Ovary (tissue), 9 donors: ENCODE measurements around the gene SNX9. TPM values are rescaled to one million over a fixed set of nuclear protein-coding genes. Genes with fewer than 3 reads are reported as not detected.
"Not testable (repeated sequence)": the region's sequence is repeated elsewhere in the genome, so short reads cannot be mapped to it uniquely, and the experiment has no call there.

Experiments
- DNase-seq, 5 donors: peaks; one replicate each; pipeline ENCODE4 v3.0.0-alpha.2; 2019 to 2020
- H3K27ac ChIP-seq, 2 donors: fragments of 200-600 bp; one replicate each; pipeline versions ENCODE4 v1.5.1 to v1.8.0; 2019 to 2022
- H3K27me3 ChIP-seq: fragments of 200-600 bp; one replicate; pipeline ENCODE4 v1.8.0; 2022
- H3K36me3 ChIP-seq: fragments of 200-600 bp; sonication (generic); one replicate; pipeline ENCODE4 v1.5.1; 2019
- H3K4me1 ChIP-seq: one replicate; pipeline ENCODE4 v1.8.1; 2013; ENCODE audit warnings: mild to moderate bottlenecking, moderate library complexity; ENCODE audit not compliant: insufficient read depth
- H3K4me3 ChIP-seq: fragments of 200-600 bp; sonication (generic); one replicate; pipeline ENCODE4 v1.5.1; 2017
- H3K9me3 ChIP-seq, 2 donors: fragments of 200-600 bp in 1 of 2; sonication (generic) in 1 of 2; one replicate each; pipeline versions ENCODE4 v1.5.1 to v1.8.1; 2013 to 2019; ENCODE audit warnings: mild to moderate bottlenecking in 1 of 2, moderate library complexity in 1 of 2
- CTCF ChIP-seq, 3 donors: fragments of 450-650 bp in 2 of 3; fragments of 200-600 bp in 1 of 3; IDR thresholded peaks; one replicate each; pipeline versions ENCODE4 v1.5.1 to v1.8.0; 2016 to 2022; ENCODE audit warnings: antibody characterized with exemption in 3 of 3, mild to moderate bottlenecking in 1 of 3
- EP300 ChIP-seq: sonication (generic); formaldehyde crosslinking; IDR thresholded peaks from one replicate; pipeline ENCODE4 v1.6.1; 2017; ENCODE audit warnings: antibody characterized with exemption
- POLR2A ChIP-seq: fragments of 450-650 bp; IDR thresholded peaks from one replicate; pipeline ENCODE4 v1.6.1; 2017; ENCODE audit warnings: antibody characterized with exemption, mild to moderate bottlenecking, moderate library complexity
- WGBS, 3 donors: extraction: QIAGEN DNeasy Blood & Tissue Kit in 1 of 3; methylation state at CpG; one replicate each; pipeline versions ENCODE4 v1.1.5 to v1.1.7; 2013 to 2017; 5-methylcytosine and 5-hydroxymethylcytosine counted together
- intact Hi-C, 4 donors: fragments of 100-400 bp; cut with DNase I; formaldehyde crosslinking; loops; one replicate each; pipeline versions ENCODE4 v1.11.0 to v1.15.1; 2022 to 2023
- polyA plus RNA-seq, 2 donors: library from polyadenylated mRNA; stranded (reverse); fragments of 200-250 nt in 1 of 2; fragments of 350-450 nt in 1 of 2; fragmentation: Illumina TruSeq in 1 of 2; extraction: RNeasy Lipid Tissue Mini Kit (QIAGEN cat#74804) in 1 of 2; gene quantifications; one replicate each; pipeline ENCODE4 v1.2.3, GENCODE V29; 2013 to 2014
- total RNA-seq, 7 donors: library from RNA; depleted of rRNA in 2 of 7; stranded (reverse); fragments of >200 nt in 2 of 7; fragmentation: NEBNext Ultra II Directional in 3 of 7; extraction: Animal tissue kit (Norgen Biotek cat#: 25700) in 3 of 7; gene quantifications; one replicate each; pipeline versions ENCODE4 v1.1.0 to v1.2.4, GENCODE V29; 2016 to 2023
- donor health status: DM: no; HTN: no; CAD: no; lungs with moderate emphysema.
- donor health status: DM: no; HTN: no; CAD: no.
- donor health status: Bipolar disorder and iron deficiency.
- donor health status: DM: yes; HTN: yes; CAD: no.
- donor health status: DM: no; HTN: no; CAD: no.
- donor health status: DM: yes; HTN: yes; CAD: no.

Gene SNX9
- total and polyA plus RNA-seq, 9 donors = 31.2 to 48.0 (median 38.7) TPM

GRCh38 chr6:157790548-157791160 is 32.4 kb upstream of the SNX9 start:
- Histone ChIP-seq H3K4me1 (no peaks in the 10 kb centered on the region), H3K4me3 (no peak overlapping the region), H3K27me3 (no peaks in the 10 kb centered on the region), H3K27ac (no peak overlapping the region), H3K36me3 (no peaks in the 10 kb centered on the region), H3K9me3 (no peaks in the 10 kb centered on the region)
- 34 to 39% (median 38%) methylated on average over 4 of the region's 4 CpGs for WGBS, 3 donors
- DNase-seq = no peak
- TF ChIP-seq EP300 (no peak), POLR2A (no peak), CTCF (IDR thresholded peaks at IDR 0.05) (no peak)
- intact Hi-C loops = no loop called here

GRCh38 chr6:157791450-157791849 is 31.6 kb upstream of the SNX9 start:
- WGBS, 3 donors = 66 to 88% (median 79%) methylated on average over 2 of the region's 2 CpGs
- no peaks in the 10 kb centered on the region for H3K9me3 ChIP-seq
- no peaks in the 10 kb centered on the region for H3K36me3 ChIP-seq
- no peak for TF ChIP-seq EP300
- no peak for TF ChIP-seq POLR2A
- TF ChIP-seq CTCF (IDR thresholded peaks at IDR 0.05) = no peak
- no peaks in the 10 kb centered on the region for H3K4me1 ChIP-seq
- H3K27ac ChIP-seq = no peak overlapping the region
- no peak for DNase-seq
- H3K4me3 ChIP-seq = no peak overlapping the region
- intact Hi-C loops = no loop called here
- no peaks in the 10 kb centered on the region for H3K27me3 ChIP-seq

- no peaks in the 10 kb centered on the region for H3K4me1 ChIP-seq
- no peaks in the 10 kb centered on the region for H3K36me3 ChIP-seq
- WGBS, 3 donors = 78 to 90% (median 83%) methylated on average over 2 of the region's 2 CpGs
- H3K27ac ChIP-seq = no peak overlapping the region
- no peak for DNase-seq
- no peaks in the 10 kb centered on the region for H3K9me3 ChIP-seq
- intact Hi-C loops = no loop called here
- H3K27me3 ChIP-seq = no peaks in the 10 kb centered on the region
- H3K4me3 ChIP-seq = no peak overlapping the region
- TF ChIP-seq EP300 (no peak), POLR2A (no peak), CTCF (IDR thresholded peaks at IDR 0.05) (no peak)
Observed at GRCh38 chr6:157792671-157793070, 30.4 kb upstream of the SNX9 start.

GRCh38 chr6:157794012-157794411 is 29.0 kb upstream of the SNX9 start:
- 86 to 89% (median 88%) methylated on average over 5 of the region's 5 CpGs for WGBS, 3 donors
- H3K4me3 ChIP-seq, H3K4me1 ChIP-seq, H3K27ac ChIP-seq, intact Hi-C loops, H3K27me3 ChIP-seq, H3K9me3 ChIP-seq, DNase-seq, H3K36me3 ChIP-seq: not testable (repeated sequence)

GRCh38 chr6:157795841-157796240 is 27.2 kb upstream of the SNX9 start:
- H3K4me1 ChIP-seq = no peaks in the 10 kb centered on the region
- intact Hi-C loops = no loop called here
- no peak for DNase-seq
- no peaks in the 10 kb centered on the region for H3K27me3 ChIP-seq
- H3K27ac ChIP-seq = no peak overlapping the region
- TF ChIP-seq EP300 (no peak), CTCF (IDR thresholded peaks at IDR 0.05) (no peak), POLR2A (no peak)
- no peak overlapping the region for H3K4me3 ChIP-seq
- no peaks in the 10 kb centered on the region for H3K36me3 ChIP-seq
- WGBS, 3 donors = 72 to 77% (median 76%) methylated on average over 6 of the region's 6 CpGs
- H3K9me3 ChIP-seq = no peaks in the 10 kb centered on the region
